GM18868 (cell line): ENCODE data around the gene KCTD6.

ENCODE experiments used
- ATAC-seq: cut with Tn5 transposase; IDR thresholded peaks from one replicate; pipeline ENCODE4 v1.9.1; 2021; ENCODE audit warnings: mild to moderate bottlenecking, moderate library complexity; ENCODE audit not compliant: unreplicated experiment

The KCTD6 gene

GRCh38 chr3:58551636-58552180 lies 59.8 kb downstream of the KCTD6 start:
- no peak for ATAC-seq
